GM10248 (cell line): ENCODE data around the gene SLITRK1.

ENCODE experiments used
- CTCF ChIA-PET: fragments of 300-600 bp; sonication (Branson Sonifier 250); formaldehyde crosslinking; extraction: SDS; loops from one replicate; lab custom pipeline; 2021; ENCODE audit warnings: antibody characterized with exemption; lab: Yijun Ruan, JAX
- POLR2A ChIA-PET: fragments of 350-650 bp; sonication (Branson Sonifier 250); formaldehyde crosslinking; extraction: SDS; loops from one replicate; lab custom pipeline; 2020; ENCODE audit warnings: antibody characterized with exemption; lab: Yijun Ruan, JAX
- DNase-seq: peaks from one replicate; pipeline ENCODE4 v3.0.0; 2012; ENCODE audit errors: extremely low spot score
- CTCF ChIP-seq: IDR thresholded peaks from 2 replicates; pipeline ENCODE4 v1.5.1; 2012; ENCODE audit warnings: mild to moderate bottlenecking, low read depth; ENCODE audit errors: extremely low read depth, missing control alignments, control extremely low read depth

The SLITRK1 gene

GRCh38 chr13:83880275-83881139, 1.8 kb downstream of the SLITRK1 start:
- ChIA-PET CTCF (no interaction called here), POLR2A (no interaction called here)
- no peak for TF ChIP-seq CTCF
- DNase-seq: no peak

- TF ChIP-seq CTCF: no peak
- ChIA-PET POLR2A (no interaction called here), CTCF (no interaction called here)
- DNase-seq: no peak
Measured at GRCh38 chr13:83879431-83880171, 2.7 kb downstream of the SLITRK1 start.

GRCh38 chr13:83878691-83879430, 3.4 kb downstream of the SLITRK1 start:
- no peak for DNase-seq
- ChIA-PET POLR2A (no interaction called here), CTCF (no interaction called here)
- TF ChIP-seq CTCF: no peak

- DNase-seq: no peak
- TF ChIP-seq CTCF: no peak
- POLR2A ChIA-PET: no interaction called here
- CTCF ChIA-PET: no interaction called here
Measured at GRCh38 chr13:83877651-83878355, 4.5 kb downstream of the SLITRK1 start.

- DNase-seq: peak; percentile 20
- TF ChIP-seq CTCF: no peak
- ChIA-PET CTCF (no interaction called here), POLR2A (no interaction called here)
Measured at GRCh38 chr13:83876546-83876945, 5.7 kb downstream of the SLITRK1 start.

GRCh38 chr13:83867708-83868107, 14.6 kb downstream of the SLITRK1 start:
- ChIA-PET POLR2A (no interaction called here), CTCF (no interaction called here)
- DNase-seq: no peak

More at GRCh38 chr13:83867708-83868107, 14.6 kb downstream of the SLITRK1 start:
- no peak for TF ChIP-seq CTCF
